ENCODE results near the gene CCDC92. TPM values are rescaled to one million over a fixed set of nuclear protein-coding genes. Genes with fewer than 3 reads are reported as not detected.

The CCDC92 gene
- total RNA-seq, 1 donor from 2014 or later = 74.7 TPM

GRCh38 chr12:123924539-123924938, 48.1 kb downstream of the CCDC92 start:
- no peak overlapping the region for H3K27ac Mint-ChIP-seq (ENCODE audit: unreplicated experiment)
- H3K36me3 Mint-ChIP-seq (ENCODE audit: low read depth) = no peaks in the 10 kb centered on the region
- TF ChIP-seq, protein P1, sequence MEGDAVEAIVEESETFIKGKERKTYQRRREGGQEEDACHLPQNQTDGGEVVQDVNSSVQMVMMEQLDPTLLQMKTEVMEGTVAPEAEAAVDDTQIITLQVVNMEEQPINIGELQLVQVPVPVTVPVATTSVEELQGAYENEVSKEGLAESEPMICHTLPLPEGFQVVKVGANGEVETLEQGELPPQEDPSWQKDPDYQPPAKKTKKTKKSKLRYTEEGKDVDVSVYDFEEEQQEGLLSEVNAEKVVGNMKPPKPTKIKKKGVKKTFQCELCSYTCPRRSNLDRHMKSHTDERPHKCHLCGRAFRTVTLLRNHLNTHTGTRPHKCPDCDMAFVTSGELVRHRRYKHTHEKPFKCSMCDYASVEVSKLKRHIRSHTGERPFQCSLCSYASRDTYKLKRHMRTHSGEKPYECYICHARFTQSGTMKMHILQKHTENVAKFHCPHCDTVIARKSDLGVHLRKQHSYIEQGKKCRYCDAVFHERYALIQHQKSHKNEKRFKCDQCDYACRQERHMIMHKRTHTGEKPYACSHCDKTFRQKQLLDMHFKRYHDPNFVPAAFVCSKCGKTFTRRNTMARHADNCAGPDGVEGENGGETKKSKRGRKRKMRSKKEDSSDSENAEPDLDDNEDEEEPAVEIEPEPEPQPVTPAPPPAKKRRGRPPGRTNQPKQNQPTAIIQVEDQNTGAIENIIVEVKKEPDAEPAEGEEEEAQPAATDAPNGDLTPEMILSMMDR (IDR thresholded peaks at IDR 0.05) = no peak
- no peaks in the 10 kb centered on the region for H3K27me3 Mint-ChIP-seq (ENCODE audit: low read depth)
- H3K4me3 Mint-ChIP-seq (ENCODE audit: unreplicated experiment) = no peak overlapping the region
- no peaks in the 10 kb centered on the region for H3K9me3 Mint-ChIP-seq (ENCODE audit: low read depth)
- DNase-seq (ENCODE audit: low spot score) = no peak
- no peaks in the 10 kb centered on the region for H3K4me1 Mint-ChIP-seq (ENCODE audit: low read depth)

DNA sequence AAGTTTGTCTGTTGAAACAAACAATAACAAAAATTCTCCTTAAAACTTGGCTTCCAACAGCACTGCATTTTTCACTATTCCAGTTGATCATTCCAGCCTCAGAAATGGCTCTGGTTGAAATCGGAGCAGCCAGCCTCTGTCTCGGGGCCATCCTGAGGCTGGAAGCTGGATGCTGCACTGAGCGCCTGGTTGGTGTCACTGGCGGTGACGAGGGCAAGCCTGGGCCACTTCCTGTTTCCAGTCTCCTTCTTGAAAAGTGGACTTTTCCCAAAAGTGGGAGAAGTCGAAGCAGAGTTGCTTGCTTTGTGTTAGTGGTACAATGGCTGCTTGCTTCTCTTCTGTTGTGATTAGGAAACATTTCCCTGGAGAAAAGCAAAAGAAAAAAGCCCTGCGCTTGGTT, 48.7 kb downstream of the CCDC92 start:
- H3K9me3 Mint-ChIP-seq (ENCODE audit: low read depth) = no peaks in the 10 kb centered on the region

GRCh38 chr12:123923038-123923437, 49.6 kb downstream of the CCDC92 start:
- DNase-seq (ENCODE audit: low spot score) = no peak
- Mint-ChIP-seq H3K9me3 (ENCODE audit: low read depth) (no peaks in the 10 kb centered on the region), H3K27ac (ENCODE audit: unreplicated experiment) (no peak overlapping the region), H3K4me3 (ENCODE audit: unreplicated experiment) (no peak overlapping the region), H3K36me3 (ENCODE audit: low read depth) (no peaks in the 10 kb centered on the region), H3K27me3 (ENCODE audit: low read depth) (no peaks in the 10 kb centered on the region), H3K4me1 (ENCODE audit: low read depth) (no peaks in the 10 kb centered on the region)
- TF ChIP-seq, protein P1 (IDR thresholded peaks at IDR 0.05) = no peak

More for the DNA sequence above, 48.7 kb downstream of the CCDC92 start:
- Mint-ChIP-seq H3K4me1 (ENCODE audit: low read depth) (no peaks in the 10 kb centered on the region), H3K27ac (ENCODE audit: unreplicated experiment) (no peak overlapping the region), H3K4me3 (ENCODE audit: unreplicated experiment) (no peak overlapping the region), H3K36me3 (ENCODE audit: low read depth) (no peaks in the 10 kb centered on the region), H3K27me3 (ENCODE audit: low read depth) (no peaks in the 10 kb centered on the region)
- no peak for DNase-seq (ENCODE audit: low spot score)
- TF ChIP-seq, protein P1 (IDR thresholded peaks at IDR 0.05) = no peak

DNA sequence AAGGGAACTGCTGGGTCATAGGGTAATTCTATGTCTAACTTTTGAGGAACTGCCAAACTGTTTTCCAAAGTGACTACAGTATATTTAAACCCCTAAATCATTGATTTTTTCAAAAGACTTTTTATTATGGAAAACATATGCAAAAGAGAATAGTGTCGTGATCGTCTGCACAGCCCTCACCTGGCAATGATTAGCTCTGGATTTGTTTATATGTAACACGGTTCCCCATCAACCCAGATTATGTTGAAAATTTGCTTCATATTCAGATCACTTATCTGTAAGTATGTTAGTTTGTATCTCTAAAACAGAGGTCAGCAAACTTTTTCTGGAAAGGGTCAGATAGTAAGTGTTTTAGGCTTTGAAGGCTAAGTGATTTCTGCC, 52.7 kb downstream of the CCDC92 start:
- Mint-ChIP-seq H3K4me3 (ENCODE audit: unreplicated experiment) (no peak overlapping the region), H3K36me3 (ENCODE audit: low read depth) (no peaks in the 10 kb centered on the region), H3K27me3 (ENCODE audit: low read depth) (peaks cover 8% of the 10 kb centered on the region), H3K27ac (ENCODE audit: unreplicated experiment) (no peak overlapping the region), H3K4me1 (ENCODE audit: low read depth) (no peaks in the 10 kb centered on the region), H3K9me3 (ENCODE audit: low read depth) (no peaks in the 10 kb centered on the region)
- TF ChIP-seq, protein P1 (IDR thresholded peaks at IDR 0.05) = no peak
- no peak for DNase-seq (ENCODE audit: low spot score)

DNA sequence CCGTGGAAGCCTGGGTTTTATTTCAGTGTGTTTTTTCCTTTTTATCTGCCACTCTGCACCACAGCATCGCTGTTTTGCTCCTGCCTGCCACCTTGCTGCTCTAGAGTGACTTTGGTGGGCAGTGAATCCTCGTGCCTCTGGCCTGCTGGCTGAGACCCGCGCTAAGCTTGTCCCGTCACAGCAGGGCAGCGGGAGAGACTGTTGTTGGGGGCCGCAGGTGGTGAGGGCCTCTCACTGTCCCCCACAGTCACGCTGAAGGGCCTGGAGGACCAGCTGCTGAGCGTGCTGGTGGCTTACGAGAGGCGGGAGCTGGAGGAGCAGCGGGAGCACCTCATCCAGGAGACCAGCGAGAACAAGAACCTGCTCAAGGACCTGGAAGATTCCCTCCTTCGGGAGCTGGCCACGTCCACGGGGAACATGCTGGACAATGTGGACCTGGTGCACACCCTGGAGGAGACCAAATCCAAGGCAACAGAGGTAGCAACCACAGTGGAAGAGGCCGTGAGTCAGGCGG, 55.2 kb downstream of the CCDC92 start:
- Mint-ChIP-seq H3K27me3 (ENCODE audit: low read depth) (peaks cover 8% of the 10 kb centered on the region), H3K36me3 (ENCODE audit: low read depth) (no peaks in the 10 kb centered on the region), H3K4me3 (ENCODE audit: unreplicated experiment) (no peak overlapping the region), H3K4me1 (ENCODE audit: low read depth) (no peaks in the 10 kb centered on the region), H3K9me3 (ENCODE audit: low read depth) (no peaks in the 10 kb centered on the region), H3K27ac (ENCODE audit: unreplicated experiment) (no peak overlapping the region)
- no peak for DNase-seq (ENCODE audit: low spot score)
- TF ChIP-seq, protein P1 (IDR thresholded peaks at IDR 0.05) = no peak
